Measurements from ENCODE around the gene GYPB.
"Not testable (repeated sequence)": the region's sequence is repeated elsewhere in the genome, so short reads cannot be mapped to it uniquely, and the experiment has no call there.

Gene GYPB

GRCh38 chr4:144008602-144009001 lies 10.6 kb downstream of the GYPB start:
- DNase-seq = not testable (repeated sequence)

- not testable (repeated sequence) for DNase-seq
These were observed 11.2 kb downstream of the GYPB start for GRCh38 chr4:144007960-144008359.

- not testable (repeated sequence) for DNase-seq
These were observed 12.9 kb downstream of the GYPB start for GRCh38 chr4:144006200-144006803.

GRCh38 chr4:144005558-144005953 lies 13.6 kb downstream of the GYPB start:
- DNase-seq = not testable (repeated sequence)

- not testable (repeated sequence) for DNase-seq
These were observed 14.2 kb downstream of the GYPB start for GRCh38 chr4:144004868-144005557.

- not testable (repeated sequence) for DNase-seq
These were observed 15.3 kb downstream of the GYPB start for GRCh38 chr4:144003890-144004265.

- DNase-seq = not testable (repeated sequence)
These were observed 15.8 kb downstream of the GYPB start for GRCh38 chr4:144003205-144003889.

GRCh38 chr4:144000331-144000995 lies 18.7 kb downstream of the GYPB start:
- not testable (repeated sequence) for DNase-seq

- DNase-seq = not testable (repeated sequence)
These were observed 23.0 kb downstream of the GYPB start for GRCh38 chr4:143996193-143996592.

GRCh38 chr4:143991761-143992160 lies 27.4 kb downstream of the GYPB start:
- DNase-seq = not testable (repeated sequence)

GRCh38 chr4:143990717-143991116 lies 28.5 kb downstream of the GYPB start:
- not testable (repeated sequence) for DNase-seq

- no peak for DNase-seq
These were observed 33.0 kb downstream of the GYPB start for GRCh38 chr4:143986180-143986579.

- DNase-seq = not testable (repeated sequence)
These were observed 38.4 kb downstream of the GYPB start for GRCh38 chr4:143980776-143981175.

GRCh38 chr4:143975527-143975926 lies 43.7 kb downstream of the GYPB start:
- not testable (repeated sequence) for DNase-seq

- not testable (repeated sequence) for DNase-seq
These were observed 45.2 kb downstream of the GYPB start for GRCh38 chr4:143974021-143974420.

GRCh38 chr4:143961075-143961474 lies 58.1 kb downstream of the GYPB start:
- DNase-seq = no peak

GRCh38 chr4:143955306-143955705 lies 63.9 kb downstream of the GYPB start:
- DNase-seq = not testable (repeated sequence)

GRCh38 chr4:143951458-143951972 lies 67.7 kb downstream of the GYPB start:
- not testable (repeated sequence) for DNase-seq

- DNase-seq = not testable (repeated sequence)
These were observed 68.2 kb downstream of the GYPB start for GRCh38 chr4:143950967-143951366.

- not testable (repeated sequence) for DNase-seq
These were observed 69.0 kb downstream of the GYPB start for GRCh38 chr4:143950185-143950584.

- DNase-seq = not testable (repeated sequence)
These were observed 71.7 kb downstream of the GYPB start for GRCh38 chr4:143947493-143947892.
